Ectodermal cell (in vitro differentiated cells): ENCODE measurements around the gene HOXA3.

ENCODE experiments used
- H3K27ac ChIP-seq: 2 replicates; pipeline ENCODE4 v1.7.0; 2013; ENCODE audit warnings: mild to moderate bottlenecking, low read depth, low read length; ENCODE audit not compliant: insufficient read depth, poor library complexity, severe bottlenecking
- H3K27me3 ChIP-seq: 2 replicates; pipeline ENCODE4 v1.7.0; 2013; ENCODE audit warnings: mild to moderate bottlenecking, low read length; ENCODE audit not compliant: insufficient read depth, control insufficient read depth, poor library complexity, severe bottlenecking
- H3K36me3 ChIP-seq: one replicate; pipeline ENCODE4 v1.7.0; 2013; ENCODE audit warnings: low read length; ENCODE audit not compliant: control insufficient read depth, insufficient read depth
- H3K4me1 ChIP-seq: one replicate; pipeline ENCODE4 v1.7.0; 2013; ENCODE audit warnings: low read length; ENCODE audit not compliant: control insufficient read depth, insufficient read depth
- H3K4me3 ChIP-seq: 2 replicates; pipeline ENCODE4 v1.7.0; 2013; ENCODE audit warnings: low read depth, low read length, control low read depth; ENCODE audit not compliant: insufficient read depth
- H3K9me3 ChIP-seq: 2 replicates; pipeline ENCODE4 v1.7.0; 2013; ENCODE audit warnings: mild to moderate bottlenecking, low read length, moderate library complexity; ENCODE audit not compliant: control insufficient read depth
- WGBS, 2 experiments: methylation state at CpG; one replicate each; pipeline ENCODE4 v1.1.7; 2013; ENCODE audit warnings: missing lambda C conversion rate in 2 of 2; 5-methylcytosine and 5-hydroxymethylcytosine counted together

HOXA3 gene

DNA sequence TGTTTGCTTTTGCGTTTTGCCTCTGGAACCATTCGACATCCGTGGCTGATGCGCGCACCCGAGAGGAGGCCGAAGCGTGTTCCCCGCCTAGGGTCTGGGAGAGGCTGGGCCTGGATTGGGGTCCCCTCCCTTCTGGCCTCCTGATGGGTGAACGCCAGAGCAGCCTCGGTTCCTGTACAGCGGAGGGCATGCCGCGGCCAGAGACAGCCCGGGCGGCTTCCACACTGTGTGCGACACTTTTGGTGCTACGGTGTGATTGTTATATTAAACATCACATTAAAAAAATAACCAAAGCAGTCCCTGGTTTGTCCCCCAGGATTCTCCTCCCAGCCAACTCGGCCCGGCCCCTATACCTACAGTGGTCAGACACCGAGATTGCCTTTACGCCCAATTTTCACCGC is 7.8 kb upstream of the HOXA3 start:
- Histone ChIP-seq H3K27me3 (peaks cover 100% of the 10 kb centered on the region), H3K9me3 (no peaks in the 10 kb centered on the region), H3K36me3 (no peaks in the 10 kb centered on the region), H3K4me1 (no peaks in the 10 kb centered on the region), H3K4me3 (no peak overlapping the region), H3K27ac (no peak overlapping the region)
- 78 to 83% methylated on average over 21 to 23 of the region's 23 CpGs for WGBS, 2 experiments

GRCh38 chr7:27159266-27160144 is 7.1 kb upstream of the HOXA3 start:
- Histone ChIP-seq H3K36me3 (no peaks in the 10 kb centered on the region), H3K27ac (no peak overlapping the region), H3K4me3 (no peak overlapping the region), H3K27me3 (peaks cover 100% of the 10 kb centered on the region), H3K4me1 (no peaks in the 10 kb centered on the region), H3K9me3 (no peaks in the 10 kb centered on the region)
- 76 to 84% methylated on average over 25 of the region's 27 CpGs for WGBS, 2 experiments

GRCh38 chr7:27158436-27159265 is 6.3 kb upstream of the HOXA3 start:
- H3K36me3 ChIP-seq, result no peaks in the 10 kb centered on the region
- H3K27ac ChIP-seq, result no peak overlapping the region
- WGBS, 2 experiments, result 70 to 71% methylated on average over 35 of the region's 35 CpGs
- peaks cover 100% of the 10 kb centered on the region for H3K27me3 ChIP-seq
- no peaks in the 10 kb centered on the region for H3K4me1 ChIP-seq
- no peaks in the 10 kb centered on the region for H3K9me3 ChIP-seq
- no peak overlapping the region for H3K4me3 ChIP-seq

DNA sequence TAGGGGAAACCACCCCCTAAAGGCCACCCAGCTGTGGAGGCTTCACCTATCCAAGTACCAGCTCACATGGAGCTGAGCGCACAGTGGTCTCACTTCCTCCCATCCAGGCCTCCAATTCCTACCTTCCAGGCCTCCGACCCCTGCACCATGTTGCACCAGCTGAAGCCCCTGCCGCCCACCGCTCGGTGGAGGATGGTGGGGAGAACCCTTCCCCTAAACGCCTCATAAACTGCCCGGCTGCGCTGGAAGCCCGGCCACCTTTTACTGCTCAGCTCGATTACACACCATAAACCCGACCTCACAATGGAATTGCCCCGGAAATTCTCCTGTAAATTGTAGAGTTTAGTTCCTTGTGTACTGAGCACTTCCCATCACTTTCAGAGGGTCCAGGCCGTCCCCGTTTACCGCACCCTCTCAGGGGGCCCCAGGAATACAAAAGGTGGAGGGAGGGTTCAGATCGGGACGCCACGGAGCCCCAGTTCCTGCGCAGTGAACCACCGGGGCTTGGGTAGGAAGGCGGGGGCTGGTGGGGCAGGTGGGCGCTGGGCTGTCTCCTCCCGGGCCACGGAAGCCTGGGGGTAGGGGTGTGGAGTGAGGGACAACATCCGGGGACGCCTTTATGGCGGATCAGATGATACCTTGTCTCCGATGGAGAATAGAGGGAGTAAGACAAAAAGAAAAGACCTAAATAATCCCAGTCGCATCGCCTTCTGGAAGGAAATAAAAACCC is 5.5 kb upstream of the HOXA3 start:
- WGBS, 2 experiments, result 55% methylated on average over 30 of the region's 30 CpGs
- Histone ChIP-seq H3K36me3 (no peaks in the 10 kb centered on the region), H3K4me3 (no peak overlapping the region), H3K4me1 (no peaks in the 10 kb centered on the region), H3K27me3 (peaks cover 100% of the 10 kb centered on the region), H3K9me3 (no peaks in the 10 kb centered on the region), H3K27ac (no peak overlapping the region)

GRCh38 chr7:27156916-27157701 is 4.7 kb upstream of the HOXA3 start:
- H3K27ac ChIP-seq, result no peak overlapping the region
- no peaks in the 10 kb centered on the region for H3K4me1 ChIP-seq
- 39 to 44% methylated on average over 30 of the region's 30 CpGs for WGBS, 2 experiments
- no peaks in the 10 kb centered on the region for H3K9me3 ChIP-seq
- no peaks in the 10 kb centered on the region for H3K36me3 ChIP-seq
- no peak overlapping the region for H3K4me3 ChIP-seq
- peaks cover 100% of the 10 kb centered on the region for H3K27me3 ChIP-seq

DNA sequence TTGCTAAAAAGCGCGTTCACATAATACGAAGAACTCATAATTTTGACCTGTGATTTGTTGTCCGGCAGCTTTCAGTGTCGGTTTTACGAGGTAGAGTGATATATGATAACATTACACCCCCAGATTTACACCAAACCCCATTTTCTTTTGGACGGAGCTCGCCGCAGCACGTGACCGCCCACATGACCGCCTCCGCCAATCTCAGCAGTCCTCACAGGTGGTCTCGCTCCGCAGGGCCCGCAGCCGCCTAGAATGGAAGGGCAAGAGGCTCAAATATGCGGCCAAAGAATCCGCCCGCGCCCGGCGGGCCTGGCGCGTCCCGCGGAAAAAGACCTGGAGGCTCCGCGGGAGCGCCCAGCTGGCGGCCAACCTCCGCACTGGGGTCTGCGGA is 4.1 kb upstream of the HOXA3 start, which contains the start of gene HOXA7:
Gene HOXA7, minus strand, starts transcription at position 168 of the 391 bp plus-strand sequence. Its CDS starts 130 bp downstream, at position 38.
- no peak within 1 kb of the TSS for H3K4me3 ChIP-seq
- no peaks in the 10 kb centered on the region for H3K36me3 ChIP-seq
- WGBS, 2 experiments, result 9 to 11% methylated on average over 31 to 33 of the region's 33 CpGs
- H3K27me3 ChIP-seq, result peaks cover 100% of the 10 kb centered on the region
- H3K27ac ChIP-seq, result no peak within 1 kb of the TSS
- H3K9me3 ChIP-seq, result no peaks in the 10 kb centered on the region
- H3K4me1 ChIP-seq, result no peaks in the 10 kb centered on the region

DNA sequence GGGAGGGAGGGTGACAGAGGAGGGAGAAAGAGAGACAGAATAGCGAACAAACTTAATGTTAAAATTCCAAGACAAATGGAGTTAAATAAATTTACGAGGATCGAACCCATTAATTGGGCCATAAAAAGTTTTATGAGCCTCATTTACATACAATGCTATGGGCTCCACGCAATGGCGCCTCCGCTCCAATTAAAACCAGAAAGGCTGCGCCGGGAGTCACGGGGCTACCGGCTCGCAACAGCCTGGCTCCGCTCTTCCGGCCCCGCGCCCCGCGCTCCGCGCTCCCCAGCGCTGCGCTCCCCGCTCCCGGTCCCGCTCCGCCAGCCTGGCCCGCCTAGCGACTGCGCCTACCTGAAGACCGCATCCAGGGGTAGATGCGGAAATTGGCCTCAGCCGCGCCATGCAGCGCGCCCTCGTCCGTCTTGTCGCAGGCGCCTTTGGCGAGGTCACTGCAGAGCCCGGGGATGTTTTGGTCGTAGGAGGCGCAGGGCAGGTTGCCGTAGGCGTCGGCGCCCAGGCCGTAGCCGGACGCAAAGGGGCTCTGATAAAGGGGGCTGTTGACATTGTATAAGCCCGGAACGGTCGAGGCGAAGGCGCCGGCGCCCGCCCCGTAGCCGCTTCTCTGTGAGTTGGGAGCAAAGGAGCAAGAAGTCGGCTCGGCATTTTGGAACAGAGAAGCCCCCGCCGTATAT is 3.6 kb upstream of the HOXA3 start:
- WGBS, 2 experiments, result 8 to 9% methylated on average over 63 of the region's 63 CpGs
- Histone ChIP-seq H3K9me3 (no peaks in the 10 kb centered on the region), H3K36me3 (no peaks in the 10 kb centered on the region), H3K4me1 (peaks cover 5% of the 10 kb centered on the region), H3K4me3 (no peak overlapping the region), H3K27ac (no peak overlapping the region), H3K27me3 (peaks cover 100% of the 10 kb centered on the region)

GRCh38 chr7:27154901-27155815 is 2.8 kb upstream of the HOXA3 start:
- 15 to 16% methylated on average over 48 of the region's 48 CpGs for WGBS, 2 experiments
- Histone ChIP-seq H3K4me3 (no peak overlapping the region), H3K9me3 (no peaks in the 10 kb centered on the region), H3K36me3 (no peaks in the 10 kb centered on the region), H3K27me3 (peaks cover 100% of the 10 kb centered on the region), H3K27ac (no peak overlapping the region), H3K4me1 (peaks cover 5% of the 10 kb centered on the region)
